Muscle layer of duodenum (tissue), 2 donors: ENCODE data around the gene MYO3B.
"Not testable (repeated sequence)": the region's sequence is repeated elsewhere in the genome, so short reads cannot be mapped to it uniquely, and the experiment has no call there.

ENCODE experiments used
- H3K27ac ChIP-seq: one replicate; pipeline ENCODE4 v1.7.0; 2013; ENCODE audit warnings: mild to moderate bottlenecking, low read length
- H3K27me3 ChIP-seq: one replicate; pipeline ENCODE4 v1.7.0; 2013; ENCODE audit warnings: low read depth, mild to moderate bottlenecking, control low read depth, low read length
- H3K36me3 ChIP-seq, 2 donors: one replicate each; pipeline ENCODE4 v1.7.0; 2013; ENCODE audit warnings: low read length in 2 of 2, control low read depth in 1 of 2, mild to moderate bottlenecking in 1 of 2; ENCODE audit not compliant: insufficient read depth in 2 of 2, control insufficient read depth in 1 of 2
- H3K4me1 ChIP-seq, 2 donors: one replicate each; pipeline ENCODE4 v1.7.0; 2013; ENCODE audit warnings: low read length in 2 of 2, mild to moderate bottlenecking in 2 of 2, control low read depth in 1 of 2, moderate library complexity in 1 of 2; ENCODE audit not compliant: insufficient read depth in 2 of 2, control insufficient read depth in 1 of 2
- H3K4me3 ChIP-seq, 2 donors: one replicate each; pipeline ENCODE4 v1.7.0; 2013; ENCODE audit warnings: low read length in 2 of 2, low read depth in 1 of 2, mild to moderate bottlenecking in 1 of 2
- H3K9me3 ChIP-seq, 2 donors: one replicate each; pipeline ENCODE4 v1.7.0; 2013; ENCODE audit warnings: low read length in 2 of 2, control low read depth in 1 of 2, mild to moderate bottlenecking in 1 of 2; ENCODE audit not compliant: control insufficient read depth in 1 of 2
- donor health status: healthy.

Gene MYO3B

GRCh38 chr2:170425281-170425751, 247.4 kb downstream of the MYO3B start:
- Histone ChIP-seq H3K36me3 (no peaks in the 10 kb centered on the region), H3K4me1 (no peaks in the 10 kb centered on the region), H3K27me3 (no peaks in the 10 kb centered on the region), H3K9me3 (no peaks in the 10 kb centered on the region), H3K4me3 (no peak overlapping the region), H3K27ac (no peak overlapping the region)

- H3K36me3 ChIP-seq: no peaks in the 10 kb centered on the region
- H3K9me3 ChIP-seq: no peaks in the 10 kb centered on the region
- no peak overlapping the region for H3K27ac ChIP-seq
- no peaks in the 10 kb centered on the region for H3K4me1 ChIP-seq
- H3K4me3 ChIP-seq: no peak overlapping the region
- no peaks in the 10 kb centered on the region for H3K27me3 ChIP-seq
These were observed 250.9 kb downstream of the MYO3B start for GRCh38 chr2:170428868-170429267.

GRCh38 chr2:170432823-170433222, 254.9 kb downstream of the MYO3B start:
- Histone ChIP-seq H3K27ac (no peak overlapping the region), H3K4me3 (no peak overlapping the region), H3K36me3 (no peaks in the 10 kb centered on the region), H3K4me1 (no peaks in the 10 kb centered on the region), H3K9me3 (no peaks in the 10 kb centered on the region), H3K27me3 (no peaks in the 10 kb centered on the region)

- Histone ChIP-seq H3K27me3 (no peaks in the 10 kb centered on the region), H3K4me1 (no peaks in the 10 kb centered on the region), H3K9me3 (no peaks in the 10 kb centered on the region), H3K36me3 (no peaks in the 10 kb centered on the region), H3K27ac (no peak overlapping the region), H3K4me3 (no peak overlapping the region)
These were observed 255.5 kb downstream of the MYO3B start for GRCh38 chr2:170433448-170433847.

GRCh38 chr2:170434396-170434795, 256.4 kb downstream of the MYO3B start:
- H3K4me1 ChIP-seq, H3K4me3 ChIP-seq, H3K36me3 ChIP-seq, H3K27me3 ChIP-seq, H3K27ac ChIP-seq, H3K9me3 ChIP-seq: not testable (repeated sequence)

- H3K27me3 ChIP-seq: no peaks in the 10 kb centered on the region
- no peaks in the 10 kb centered on the region for H3K4me1 ChIP-seq
- no peaks in the 10 kb centered on the region for H3K9me3 ChIP-seq
These were observed 257.1 kb downstream of the MYO3B start for GRCh38 chr2:170434900-170435621.

GRCh38 chr2:170436077-170436943, 258.4 kb downstream of the MYO3B start:
- Histone ChIP-seq H3K27me3 (no peaks in the 10 kb centered on the region), H3K4me3 (no peak overlapping the region), H3K9me3 (no peaks in the 10 kb centered on the region)

More at GRCh38 chr2:170434900-170435621, 257.1 kb downstream of the MYO3B start:
- Histone ChIP-seq H3K4me3 (no peak overlapping the region), H3K36me3 (no peaks in the 10 kb centered on the region), H3K27ac (no peak overlapping the region)

GRCh38 chr2:170446078-170446477, 268.1 kb downstream of the MYO3B start:
- H3K27ac ChIP-seq: no peak overlapping the region
- H3K4me3 ChIP-seq: no peak overlapping the region
- no peaks in the 10 kb centered on the region for H3K4me1 ChIP-seq
- H3K27me3 ChIP-seq: no peaks in the 10 kb centered on the region
- no peaks in the 10 kb centered on the region for H3K9me3 ChIP-seq
- no peaks in the 10 kb centered on the region for H3K36me3 ChIP-seq

More at GRCh38 chr2:170436077-170436943, 258.4 kb downstream of the MYO3B start:
- Histone ChIP-seq H3K4me1 (no peaks in the 10 kb centered on the region), H3K27ac (no peak overlapping the region), H3K36me3 (no peaks in the 10 kb centered on the region)

- Histone ChIP-seq H3K36me3 (no peaks in the 10 kb centered on the region), H3K4me3 (no peak overlapping the region), H3K27ac (no peak overlapping the region)
These were observed 271.1 kb downstream of the MYO3B start for GRCh38 chr2:170449034-170449433.

GRCh38 chr2:170454471-170455372, 276.8 kb downstream of the MYO3B start:
- no peaks in the 10 kb centered on the region for H3K4me1 ChIP-seq
- no peaks in the 10 kb centered on the region for H3K36me3 ChIP-seq
- no peaks in the 10 kb centered on the region for H3K9me3 ChIP-seq
- no peak overlapping the region for H3K27ac ChIP-seq
- H3K27me3 ChIP-seq: no peaks in the 10 kb centered on the region
- H3K4me3 ChIP-seq: no peak overlapping the region

More at GRCh38 chr2:170449034-170449433, 271.1 kb downstream of the MYO3B start:
- H3K4me1 ChIP-seq: no peaks in the 10 kb centered on the region
- H3K27me3 ChIP-seq: no peaks in the 10 kb centered on the region
- H3K9me3 ChIP-seq: no peaks in the 10 kb centered on the region
